GM19240 (cell line): ENCODE results near the gene DUSP22.

Experiments
- DNase-seq: peaks from one replicate; pipeline ENCODE4 v3.0.0; 2011; ENCODE audit warnings: low spot score; ENCODE audit not compliant: insufficient read length

The DUSP22 gene

GRCh38 chr6:337805-338368 lies 45.6 kb downstream of the DUSP22 start:
- no peak for DNase-seq

DNA sequence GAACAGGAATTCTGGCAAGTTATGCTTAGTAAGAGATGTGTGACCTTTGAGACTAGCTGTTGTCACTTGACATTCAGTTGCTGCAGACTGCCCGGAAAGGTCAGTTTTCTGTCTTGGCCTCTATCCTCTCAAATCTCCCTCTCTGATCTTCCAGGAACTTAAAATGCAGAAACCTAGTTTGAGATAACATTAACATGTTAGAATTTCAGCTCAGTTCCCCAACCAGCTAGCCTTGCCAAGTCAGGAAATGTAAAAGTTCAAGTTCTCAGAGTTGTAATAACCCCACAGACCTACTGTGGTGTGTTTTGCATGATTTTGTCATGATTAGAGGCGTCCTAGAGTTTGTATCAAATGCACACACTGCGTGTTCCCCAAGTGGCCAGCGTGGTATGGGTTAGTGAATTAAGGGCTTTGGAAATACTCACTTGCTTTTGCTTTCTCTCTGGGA lies 46.6 kb downstream of the DUSP22 start:
- DNase-seq = no peak

GRCh38 chr6:339480-339879 lies 47.2 kb downstream of the DUSP22 start:
- DNase-seq = no peak

- DNase-seq = no peak
Observed at GRCh38 chr6:340186-340955, 48.1 kb downstream of the DUSP22 start.

DNA sequence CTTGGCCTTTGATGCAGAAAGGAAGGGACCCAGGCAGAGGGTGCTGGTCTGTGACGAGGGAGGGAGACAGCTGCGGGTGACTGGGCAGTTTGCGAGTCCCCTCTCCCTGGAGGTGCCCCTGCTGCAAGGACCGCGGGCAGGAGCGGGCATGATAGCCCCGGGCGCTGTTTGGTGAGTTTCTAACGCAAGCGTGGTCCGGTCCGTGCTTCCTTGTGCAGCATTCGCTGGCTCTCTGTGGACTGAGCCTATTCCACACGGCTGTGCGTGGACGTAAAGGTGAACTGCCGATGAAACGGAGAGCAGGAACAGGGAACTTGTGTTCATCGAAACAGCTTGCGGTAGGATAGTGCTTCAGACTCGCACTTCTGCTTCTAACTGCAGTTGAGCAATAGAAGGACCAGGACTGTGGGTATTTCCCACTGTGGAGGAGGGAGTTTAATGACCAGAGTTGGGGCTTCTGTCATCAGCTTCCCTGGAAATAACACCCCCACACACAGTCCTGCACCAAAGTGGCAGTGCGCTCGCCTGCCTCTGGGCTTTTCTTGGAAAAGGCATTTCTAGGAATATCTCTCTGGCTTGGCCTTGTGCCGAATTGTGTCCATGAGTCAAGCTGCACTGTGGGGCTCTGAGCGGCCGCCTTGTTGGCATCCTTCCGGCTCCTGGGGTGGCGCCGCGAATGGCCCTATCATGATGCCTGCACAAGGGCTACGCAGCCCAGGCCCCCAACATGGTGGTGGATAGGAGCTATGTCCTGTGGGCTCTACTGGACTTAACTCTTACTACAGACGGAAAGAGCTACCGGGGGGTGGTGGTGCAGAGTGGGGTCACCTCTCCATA lies 48.9 kb downstream of the DUSP22 start:
- no peak for DNase-seq

DNA sequence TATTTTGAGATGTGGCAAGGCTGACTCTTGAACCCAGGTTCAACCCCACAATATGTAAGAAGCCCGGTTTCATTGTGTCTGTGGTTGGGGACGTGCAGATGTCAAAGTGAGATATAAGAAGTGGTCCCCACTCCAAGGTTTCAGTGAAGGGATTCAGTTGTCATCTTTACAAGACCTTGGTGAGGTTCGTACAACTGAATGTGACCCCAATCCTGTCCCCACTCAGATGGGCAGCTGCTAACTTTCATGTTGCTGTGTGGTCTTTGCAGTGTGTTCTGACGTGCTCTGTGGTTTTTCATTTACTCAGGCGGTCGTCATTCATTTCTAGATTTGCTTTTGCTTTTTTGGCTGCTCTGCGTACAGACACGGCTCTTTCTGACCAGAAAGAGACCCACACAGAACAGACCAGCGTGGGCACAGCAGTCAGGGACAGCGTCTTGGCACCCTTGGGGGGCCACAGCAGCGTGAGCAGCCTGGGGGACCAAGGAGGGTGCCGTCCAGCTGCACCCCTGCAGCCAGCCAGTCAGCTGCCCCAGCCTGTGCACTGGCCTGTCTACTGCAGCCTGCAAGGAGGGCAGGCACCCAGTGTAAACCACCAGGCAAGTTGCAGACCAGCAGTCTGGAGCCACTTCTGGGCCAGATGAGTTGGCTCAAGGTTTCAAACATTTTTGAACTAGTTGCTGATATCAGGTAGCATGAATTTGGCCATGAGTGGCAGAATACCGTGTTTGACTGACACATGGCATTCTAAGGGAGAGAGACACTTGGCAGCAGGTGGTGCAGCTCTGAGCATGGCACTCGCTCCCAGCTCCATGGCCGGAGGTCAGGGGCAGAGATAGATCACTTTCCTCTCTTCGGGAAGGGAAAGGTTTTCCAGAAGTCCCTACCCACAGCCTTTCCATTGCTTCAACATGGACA lies 49.9 kb downstream of the DUSP22 start:
- no peak for DNase-seq

- DNase-seq = no peak
Observed at GRCh38 chr6:342832-343179, 50.5 kb downstream of the DUSP22 start.

DNA sequence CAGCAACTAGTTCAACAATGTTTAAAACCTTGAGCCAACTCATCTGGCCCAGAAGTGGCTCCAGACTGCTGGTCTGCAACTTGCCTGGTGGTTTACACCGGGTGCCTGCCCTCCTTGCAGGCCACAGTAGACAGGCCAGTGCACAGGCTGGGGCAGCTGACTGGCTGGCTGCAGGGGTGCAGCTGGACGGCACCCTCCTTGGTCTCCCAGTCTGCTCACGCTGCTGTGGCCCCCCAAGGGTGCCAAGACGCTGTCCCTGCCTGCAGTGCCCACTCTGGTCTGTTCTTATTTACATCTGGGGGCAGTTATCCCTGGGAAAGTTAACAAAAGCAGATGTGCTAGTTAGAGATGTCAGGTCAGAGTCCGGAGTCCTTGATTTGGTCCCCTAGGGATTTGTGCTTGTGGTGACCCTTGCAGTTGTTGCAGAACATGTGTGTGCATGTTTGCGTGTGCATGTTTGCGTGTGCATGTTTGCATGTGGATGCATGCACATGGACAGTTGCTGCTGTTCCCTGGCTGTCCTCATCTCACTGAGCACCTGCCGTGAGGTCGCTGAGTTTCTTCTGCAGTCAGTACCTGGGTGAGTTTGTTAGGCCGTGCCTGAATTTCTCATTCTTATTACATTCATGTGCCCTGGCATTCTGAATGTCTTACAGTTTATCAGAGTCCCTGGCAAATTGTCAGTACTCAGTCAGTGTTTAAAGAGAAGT lies 51.1 kb downstream of the DUSP22 start:
- no peak for DNase-seq

DNA sequence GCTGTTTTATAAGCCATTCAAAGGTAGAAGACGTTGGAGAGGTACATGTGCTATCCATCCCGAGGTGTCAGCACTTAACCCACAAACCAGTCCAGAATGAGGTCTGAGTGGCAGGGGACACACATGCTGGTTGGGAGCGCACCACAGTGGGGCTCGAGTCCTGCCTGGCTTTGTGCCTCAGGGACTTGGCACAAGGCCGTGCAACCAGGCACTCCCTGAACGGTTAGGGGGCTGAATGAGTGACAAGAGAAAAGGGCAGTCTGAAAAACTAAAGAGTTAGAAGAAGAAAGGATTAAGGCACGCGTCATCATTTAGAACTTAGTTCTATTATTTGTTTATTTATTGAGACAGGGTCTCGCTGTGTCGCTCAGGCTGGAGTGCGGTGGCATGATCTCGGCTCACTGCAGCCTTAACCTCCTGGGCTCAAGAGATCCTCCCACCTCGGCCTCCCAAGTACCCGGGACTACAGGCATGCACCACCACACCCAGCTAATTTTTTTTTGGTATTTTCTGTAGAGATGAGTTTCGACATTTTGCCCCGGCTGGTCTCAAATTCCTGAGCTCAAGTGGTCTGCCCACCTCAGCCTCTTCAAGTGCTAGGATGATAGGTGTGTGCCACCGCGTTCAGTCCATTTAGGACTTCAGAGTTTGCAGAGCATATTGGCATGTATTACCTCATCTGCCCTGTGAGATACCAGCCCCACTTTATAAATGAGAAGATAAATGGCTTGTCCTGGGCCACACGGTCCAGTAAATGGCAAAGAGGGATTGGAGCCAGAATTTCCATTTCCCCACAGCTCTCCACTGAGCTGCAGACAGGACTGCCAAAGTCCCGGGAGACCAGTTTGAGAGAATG lies 51.9 kb downstream of the DUSP22 start:
- no peak for DNase-seq

DNA sequence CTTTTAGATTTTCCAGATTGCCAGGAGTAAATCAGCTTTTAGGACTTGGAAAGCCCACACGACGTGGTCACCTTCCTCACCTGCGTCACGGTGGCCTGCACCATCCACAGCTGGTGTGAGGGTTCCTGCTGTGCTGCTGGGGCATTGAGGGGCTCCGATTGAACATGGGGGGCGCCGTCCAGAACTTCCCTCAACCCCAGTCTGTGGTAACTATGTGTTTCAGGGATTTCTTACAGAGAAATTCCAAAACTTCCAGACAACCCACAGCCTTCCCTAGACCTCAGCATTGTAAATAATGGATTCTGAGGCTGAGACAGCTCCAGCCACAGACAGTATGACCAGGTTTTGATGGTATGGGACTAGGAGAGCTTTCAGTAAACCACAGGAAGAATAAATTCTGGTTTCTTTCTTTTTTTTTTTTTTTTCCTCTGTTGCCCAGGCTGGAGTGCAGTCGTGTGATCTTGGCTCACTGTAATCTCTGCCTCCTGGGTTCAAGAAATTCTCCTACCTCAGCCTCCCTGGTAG lies 52.6 kb downstream of the DUSP22 start:
- no peak for DNase-seq

GRCh38 chr6:345747-346385 lies 53.6 kb downstream of the DUSP22 start:
- no peak for DNase-seq

GRCh38 chr6:346386-347030 lies 54.2 kb downstream of the DUSP22 start:
- DNase-seq = no peak

DNA sequence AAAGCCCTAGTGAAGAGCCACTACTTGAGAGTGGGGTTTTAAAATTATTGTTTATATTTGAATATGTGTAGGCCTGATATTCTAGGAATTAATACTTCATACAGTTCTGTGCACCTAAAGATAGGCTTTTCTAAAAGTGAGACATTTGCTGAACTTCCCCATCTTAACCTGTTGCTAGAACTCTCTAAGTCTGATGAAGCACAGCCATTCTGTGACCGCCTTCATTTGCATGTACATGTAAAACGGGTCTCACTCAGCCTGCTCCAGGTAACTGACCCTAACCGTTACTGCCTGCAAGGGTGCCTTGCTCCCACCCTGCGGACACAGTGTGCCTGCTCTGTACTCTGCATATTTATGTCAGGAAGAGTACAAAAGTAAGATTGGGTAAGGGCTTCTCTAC lies 54.9 kb downstream of the DUSP22 start:
- no peak for DNase-seq

DNA sequence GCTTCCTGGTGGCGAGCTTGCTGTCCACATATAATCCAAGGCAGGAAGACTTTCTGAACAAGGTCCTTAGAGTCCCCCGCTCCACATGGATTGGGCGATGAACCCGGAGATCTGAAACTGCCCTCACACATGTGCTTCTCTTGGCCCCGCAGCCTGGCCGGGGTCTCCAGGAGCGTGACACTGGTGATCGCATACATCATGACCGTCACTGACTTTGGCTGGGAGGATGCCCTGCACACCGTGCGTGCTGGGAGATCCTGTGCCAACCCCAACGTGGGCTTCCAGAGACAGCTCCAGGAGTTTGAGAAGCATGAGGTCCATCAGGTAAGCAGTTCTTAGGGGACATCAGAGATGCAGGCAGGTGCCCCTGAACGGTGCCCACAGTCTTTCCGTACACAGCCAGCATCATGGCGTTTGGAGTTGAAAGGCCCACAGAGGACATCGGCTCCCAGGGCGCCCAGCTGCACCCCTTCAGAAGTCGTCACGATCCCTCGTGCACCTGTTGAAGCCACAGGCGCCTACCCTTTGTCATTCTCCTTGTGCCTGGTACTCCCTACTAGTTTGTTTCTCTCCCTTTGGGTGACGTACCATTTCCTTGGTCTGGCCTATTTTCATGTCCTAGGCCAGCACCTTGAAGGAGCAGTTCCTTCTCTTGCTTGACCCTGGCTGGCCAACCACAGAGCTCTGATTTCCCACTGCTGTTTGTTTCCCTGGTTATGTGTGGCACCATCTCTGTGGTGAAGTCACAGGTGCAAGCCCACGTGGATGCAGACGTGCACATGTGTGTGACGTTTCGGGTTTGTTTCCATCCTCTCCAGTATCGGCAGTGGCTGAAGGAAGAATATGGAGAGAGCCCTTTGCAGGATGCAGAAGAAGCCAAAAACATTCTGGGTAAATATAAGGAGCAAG lies 55.9 kb downstream of the DUSP22 start:
- DNase-seq = no peak

DNA sequence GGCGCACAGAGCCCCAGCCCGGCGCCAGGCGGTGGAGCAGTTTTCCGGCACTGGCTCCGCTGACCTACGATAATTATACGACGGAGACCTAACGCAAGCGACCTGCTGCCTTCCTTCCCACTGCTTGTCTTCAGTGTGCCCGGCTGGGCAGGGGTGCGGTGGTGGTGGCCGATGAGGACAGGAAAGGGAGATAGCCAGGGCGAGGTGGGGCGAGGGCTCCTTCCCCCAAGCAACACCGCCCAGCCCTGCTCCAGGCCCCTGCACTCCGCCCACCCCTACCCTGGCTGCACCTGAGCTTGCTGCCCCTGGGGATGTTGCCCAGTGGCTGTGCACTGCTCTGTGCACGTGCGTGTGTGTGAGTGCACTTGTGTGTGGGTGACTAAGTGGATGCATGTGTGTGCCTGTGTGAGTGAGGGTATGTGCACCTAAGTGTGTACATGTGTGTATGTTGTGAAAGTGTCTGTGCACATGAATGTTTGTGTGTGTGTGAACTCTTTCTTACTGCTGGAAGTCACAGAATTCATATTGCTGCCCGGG lies 56.6 kb downstream of the DUSP22 start:
- DNase-seq = no peak

DNA sequence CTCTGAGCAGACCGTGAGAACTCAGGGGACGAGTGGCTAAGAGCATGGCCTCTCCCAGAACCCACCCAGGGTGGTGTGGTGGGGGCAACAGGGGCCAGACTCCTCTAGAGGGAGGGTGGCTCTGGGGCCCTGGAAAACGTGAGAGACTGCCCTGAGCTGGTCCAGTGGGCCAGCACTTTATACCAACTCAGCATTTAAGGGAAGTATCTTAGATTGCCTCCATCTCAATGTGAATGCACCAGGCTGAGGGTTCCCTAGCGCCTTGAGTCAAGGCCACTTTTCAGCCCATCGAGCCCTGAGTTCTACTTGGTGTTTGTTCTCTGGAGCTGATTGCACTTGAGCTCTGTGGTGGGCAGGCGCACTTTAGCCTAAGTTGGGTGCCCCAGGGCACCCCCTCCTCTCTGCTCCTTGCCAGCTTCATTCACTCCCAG lies 57.2 kb downstream of the DUSP22 start:
- DNase-seq = no peak

DNA sequence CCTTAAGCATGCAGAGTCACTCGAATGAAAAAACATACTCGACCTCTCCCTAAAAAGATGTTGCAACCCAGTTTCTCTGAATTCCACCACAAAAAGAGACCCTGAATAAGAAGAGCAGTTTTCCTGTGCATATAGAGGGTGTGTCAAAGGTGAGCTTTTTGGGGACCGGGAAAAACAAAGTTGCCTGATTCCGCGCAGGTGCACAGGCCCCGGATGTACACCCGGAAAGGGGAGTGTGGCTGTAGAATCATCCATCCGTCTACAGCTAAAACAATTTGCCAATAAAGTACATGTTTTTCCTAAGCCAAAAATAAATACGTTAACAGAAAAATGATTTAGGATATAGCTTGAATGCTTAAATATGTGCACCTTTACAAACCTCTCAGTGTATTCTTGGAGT lies 58.1 kb downstream of the DUSP22 start:
- DNase-seq = no peak
